Activated T-cell treated with anti-CD3 and anti-CD28 coated beads, Interleukin-2, amount 50 U/mL, for 72 hours (primary cell): Measurements from ENCODE around the gene FANCI. TPM values are rescaled to one million over a fixed set of nuclear protein-coding genes. Genes with fewer than 3 reads are reported as not detected.

Source experiments
- ATAC-seq, 2 donors: fragments of 150-1000 bp; cut with Tn5 transposase; replicated peaks in 1 of 2; 2 replicates each; pipeline ENCODE4 v1.10.0; 2021; ENCODE audit warnings: moderate library complexity in 2 of 2, mild to moderate bottlenecking in 1 of 2
- DNase-seq, 2 donors: peaks; one replicate each; pipeline ENCODE4 v3.0.0; 2021 to 2022; ENCODE audit warnings: mixed read lengths in 1 of 2
- H3K27ac Mint-ChIP-seq: one replicate; pipeline ENCODE4 v1.8.0; 2022; ENCODE audit warnings: mild to moderate bottlenecking, moderate library complexity, mixed read lengths
- H3K27me3 Mint-ChIP-seq: one replicate; pipeline ENCODE4 v1.8.0; 2022; ENCODE audit warnings: low read depth, mixed read lengths
- H3K36me3 Mint-ChIP-seq, 2 donors: one replicate each; pipeline ENCODE4 v1.8.0; 2022; ENCODE audit warnings: mixed read lengths in 2 of 2, mild to moderate bottlenecking in 1 of 2; ENCODE audit not compliant: insufficient read depth in 2 of 2
- H3K4me1 Mint-ChIP-seq: one replicate; pipeline ENCODE4 v1.8.0; 2022; ENCODE audit warnings: low read depth, mixed read lengths
- H3K4me3 Mint-ChIP-seq, 2 donors: one replicate each; pipeline ENCODE4 v1.8.0; 2022; ENCODE audit warnings: mild to moderate bottlenecking in 2 of 2, mixed read lengths in 2 of 2, moderate library complexity in 2 of 2
- H3K9me3 Mint-ChIP-seq, 2 donors: one replicate each; pipeline ENCODE4 v1.8.0; 2022; ENCODE audit warnings: mixed read lengths in 2 of 2
- total RNA-seq, 2 donors: library from RNA; stranded (reverse); gene quantifications; one replicate each; pipeline ENCODE4 v1.2.3, GENCODE V29; 2022

The FANCI gene
- total RNA-seq, 2 donors from 2014 or later = 179 to 195 TPM

GRCh38 chr15:89363770-89364169, 120.0 kb downstream of the FANCI start:
- no peak for ATAC-seq
- H3K9me3 Mint-ChIP-seq = no peaks in the 10 kb centered on the region
- H3K36me3 Mint-ChIP-seq = peaks cover 0 to 2% of the 10 kb centered on the region in 2 donors
- peaks cover 26% of the 10 kb centered on the region for H3K4me1 Mint-ChIP-seq
- H3K4me3 Mint-ChIP-seq = no peak overlapping the region
- peaks cover 79% of the 10 kb centered on the region for H3K27me3 Mint-ChIP-seq
- no peak overlapping the region for H3K27ac Mint-ChIP-seq
- DNase-seq = no peak

- DNase-seq (no peak), ATAC-seq (no peak)
- Mint-ChIP-seq H3K9me3 (no peaks in the 10 kb centered on the region), H3K4me1 (peaks cover 24% of the 10 kb centered on the region), H3K27ac (no peak overlapping the region), H3K4me3 (no peak overlapping the region), H3K36me3 (peaks cover 0 to 2% of the 10 kb centered on the region in 2 donors), H3K27me3 (peaks cover 84% of the 10 kb centered on the region)
Observed at GRCh38 chr15:89364341-89364740, 120.6 kb downstream of the FANCI start.

DNA sequence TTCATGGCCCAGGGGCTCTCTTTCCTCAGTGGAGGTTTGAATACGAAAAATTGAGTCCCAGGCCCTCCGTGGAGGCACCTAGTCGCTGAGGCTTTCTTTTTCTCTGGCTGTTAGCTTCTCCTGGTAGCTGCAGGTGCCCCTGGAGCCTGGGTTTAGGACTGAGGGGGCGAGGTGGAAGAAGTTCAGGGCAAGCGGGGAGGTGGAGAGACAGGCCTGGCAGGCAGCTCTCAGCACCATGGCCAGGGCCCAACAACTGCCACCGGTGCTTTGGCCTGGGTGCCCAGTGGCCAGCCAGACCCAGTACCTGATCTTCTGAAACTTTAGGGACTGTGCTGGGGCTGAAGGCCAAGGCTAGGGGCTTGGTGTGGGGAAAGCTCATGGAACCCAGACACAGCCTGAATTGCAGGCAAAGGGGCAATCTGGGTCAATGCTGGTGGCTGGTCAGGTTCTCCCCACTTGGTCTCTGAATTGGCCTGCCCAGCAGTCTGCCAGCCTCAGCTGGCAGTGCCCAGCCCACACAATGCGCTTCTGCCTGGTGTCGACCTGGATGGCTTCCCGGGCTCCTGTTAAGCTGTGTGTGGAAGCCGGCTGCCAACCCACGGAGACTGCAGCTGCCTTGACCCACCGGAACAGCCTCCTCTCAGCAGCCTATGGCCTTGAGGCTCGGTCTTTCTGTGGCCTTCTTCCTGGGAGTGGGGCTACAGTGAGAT, 121.1 kb downstream of the FANCI start:
- DNase-seq (no peak), ATAC-seq (no peak)
- Mint-ChIP-seq H3K4me1 (peaks cover 19% of the 10 kb centered on the region), H3K4me3 (no peak overlapping the region), H3K27ac (no peak overlapping the region), H3K36me3 (peaks cover 0 to 2% of the 10 kb centered on the region in 2 donors), H3K9me3 (no peaks in the 10 kb centered on the region), H3K27me3 (peaks cover 84% of the 10 kb centered on the region)

- Mint-ChIP-seq H3K27ac (no peak overlapping the region), H3K36me3 (peaks cover 0 to 2% of the 10 kb centered on the region in 2 donors), H3K4me1 (peaks cover 25% of the 10 kb centered on the region), H3K9me3 (no peaks in the 10 kb centered on the region), H3K27me3 (peaks cover 84% of the 10 kb centered on the region), H3K4me3 (no peak overlapping the region)
- ATAC-seq (no peak), DNase-seq (no peak)
Observed at GRCh38 chr15:89365462-89366065, 121.8 kb downstream of the FANCI start.

Other genes starting within 250 kb of the FANCI start
- gene ABHD2, start 155.5 kb upstream of the FANCI start, total RNA-seq = 10 to 100 TPM; 36.8 to 44.1 TPM
- gene RLBP1, start 22.4 kb upstream of the FANCI start, total RNA-seq = under 1 TPM in 1 of 2 donors, not detected in 1; 0.53 TPM
- 10 to 100 TPM; 71.5 to 74.1 TPM for gene POLG, start 90.8 kb downstream of the FANCI start, total RNA-seq